LHCN-M2 (cell line): ENCODE results near the gene ZCCHC3. TPM values are rescaled to one million over a fixed set of nuclear protein-coding genes. Genes with fewer than 3 reads are reported as not detected.
A peak's percentile ranks its signal among the peaks of the same experiment; 100 is the strongest.
"Not testable (repeated sequence)": the region's sequence is repeated elsewhere in the genome, so short reads cannot be mapped to it uniquely, and the experiment has no call there.

Experiments
- DNase-seq: peaks from one replicate; pipeline ENCODE4 v3.0.0-alpha.2; 2012; ENCODE audit warnings: low read depth
- polyA plus RNA-seq: library from polyadenylated mRNA; unstranded; fragments of >200 nt; gene quantifications from one replicate; pipeline ENCODE4 v1.2.1, GENCODE V29; 2012; ENCODE audit warnings: missing spikeins
- total RNA-seq: library from RNA; depleted of rRNA; stranded (reverse); fragments of >200 nt; gene quantifications from 2 replicates; pipeline ENCODE4 v1.2.3, GENCODE V29; 2014; rRNA removed

ZCCHC3 gene
- 14.0 and 15.9 TPM in 2 replicates for total RNA-seq
- polyA plus RNA-seq, result 9.3 TPM

- peak; percentile 91 for DNase-seq
Measured at GRCh38 chr20:297098-297924, at the start of gene ZCCHC3. Gene ZCCHC3 (plus strand): TSS chr20:297570. CDS start chr20:297587, 17 bp downstream.

GRCh38 chr20:251354-251753, 46.0 kb upstream of the ZCCHC3 start:
- no peak for DNase-seq

DNA sequence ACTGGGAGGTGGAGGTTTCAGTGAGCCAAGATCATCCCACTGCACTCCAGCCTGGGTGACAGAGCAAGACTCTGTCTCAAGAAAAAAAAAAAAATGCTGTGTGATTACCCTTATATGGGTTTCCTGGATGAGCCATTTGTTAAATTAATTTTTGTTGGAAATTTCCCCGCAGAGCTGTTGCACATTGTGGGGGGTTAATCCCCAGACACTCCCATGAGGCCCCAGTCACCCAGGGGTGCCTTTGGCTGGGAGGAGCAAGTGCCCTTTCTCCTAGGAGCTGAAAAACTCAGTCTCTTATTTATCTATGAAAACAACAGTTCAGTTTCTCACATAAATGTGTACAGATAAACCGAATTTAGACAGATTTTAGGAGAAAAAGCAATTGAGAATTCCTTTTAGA, 44.6 kb upstream of the ZCCHC3 start:
- DNase-seq, result no peak

DNA sequence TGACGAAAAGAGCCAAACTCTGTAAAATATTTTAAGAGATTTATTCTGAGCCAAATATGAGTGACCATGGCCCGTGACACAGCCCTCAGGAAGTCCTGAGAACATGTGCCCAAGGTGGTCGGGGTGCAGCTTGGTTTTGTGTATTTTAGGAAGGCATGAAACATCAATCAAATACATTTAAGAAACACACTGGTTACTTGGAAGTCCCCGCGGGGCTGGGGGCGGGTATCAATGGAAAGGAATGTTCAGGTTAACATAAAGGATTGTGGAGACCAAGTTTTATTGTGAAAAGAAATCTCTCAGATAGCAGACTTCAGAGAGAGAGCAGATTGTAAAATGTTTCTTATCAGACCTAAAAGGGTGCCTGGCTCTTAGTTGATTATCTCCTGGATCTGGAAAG, 43.9 kb upstream of the ZCCHC3 start:
- DNase-seq, result not testable (repeated sequence)

DNA sequence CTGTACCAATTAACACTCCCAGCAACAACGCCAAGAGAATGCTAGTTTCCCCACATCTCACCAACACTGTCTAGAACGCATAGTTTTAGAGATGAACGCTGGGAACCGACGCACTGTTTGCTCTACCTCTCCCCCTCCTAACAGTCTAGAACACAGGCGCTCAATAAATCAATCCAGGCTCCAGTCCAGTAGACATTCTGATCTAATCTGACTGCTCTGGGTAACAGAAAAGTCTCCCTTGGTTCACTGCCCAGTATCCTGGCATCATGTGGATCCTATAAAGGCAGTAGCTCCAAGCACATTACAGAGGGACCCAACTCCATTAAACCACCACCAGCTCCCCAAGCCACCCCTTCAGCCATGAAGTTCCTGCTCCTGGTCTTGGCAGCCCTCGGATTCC, 40.0 kb upstream of the ZCCHC3 start, which contains the start of gene DEFB132:
DEFB132 (plus strand) TSS at position 306 of the 400 bp plus-strand sequence; CDS start at position 361, 55 bp downstream.
- DNase-seq, result no peak

GRCh38 chr20:258269-258858, 39.0 kb upstream of the ZCCHC3 start:
- DNase-seq, result no peak

DNA sequence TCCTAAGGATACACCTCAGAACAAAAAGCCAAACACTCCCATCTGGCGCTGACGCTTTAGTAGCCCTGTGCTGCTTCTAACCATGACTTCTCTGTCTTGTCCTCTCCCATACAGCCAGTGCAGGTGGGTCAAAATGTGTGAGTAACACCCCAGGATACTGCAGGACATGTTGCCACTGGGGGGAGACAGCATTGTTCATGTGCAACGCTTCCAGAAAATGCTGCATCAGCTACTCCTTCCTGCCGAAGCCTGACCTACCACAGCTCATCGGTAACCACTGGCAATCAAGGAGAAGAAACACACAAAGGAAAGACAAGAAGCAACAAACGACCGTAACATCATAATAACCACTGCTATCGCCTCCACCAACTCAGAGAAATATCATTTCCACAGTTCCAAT, 38.4 kb upstream of the ZCCHC3 start:
- peak; percentile 9 for DNase-seq

DNA sequence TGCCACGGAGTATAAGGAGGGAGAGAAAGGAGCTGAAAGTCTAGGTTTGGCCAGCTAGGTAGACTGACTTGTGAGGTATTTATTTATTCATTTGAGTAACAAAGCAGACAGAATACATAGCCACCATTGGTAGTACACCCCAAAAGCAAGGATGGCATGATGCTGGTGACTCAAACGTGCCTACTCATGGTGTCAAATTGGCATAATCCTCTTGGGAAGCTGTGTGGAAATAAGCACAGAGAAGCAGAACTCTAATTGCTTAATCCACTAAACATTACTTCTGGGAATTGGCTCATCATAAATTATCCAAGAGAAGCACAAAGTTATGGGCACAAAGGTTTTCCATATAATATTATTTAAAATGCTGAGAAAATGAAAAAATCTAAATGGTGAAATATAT, 37.4 kb upstream of the ZCCHC3 start:
- DNase-seq, result peak; percentile 13

- no peak for DNase-seq
Measured at GRCh38 chr20:263701-264100, 33.7 kb upstream of the ZCCHC3 start.

- DNase-seq, result peak; percentile 72
Measured at GRCh38 chr20:266596-267562, 30.5 kb upstream of the ZCCHC3 start.

- DNase-seq, result no peak
Measured at GRCh38 chr20:270517-270916, 26.9 kb upstream of the ZCCHC3 start.

DNA sequence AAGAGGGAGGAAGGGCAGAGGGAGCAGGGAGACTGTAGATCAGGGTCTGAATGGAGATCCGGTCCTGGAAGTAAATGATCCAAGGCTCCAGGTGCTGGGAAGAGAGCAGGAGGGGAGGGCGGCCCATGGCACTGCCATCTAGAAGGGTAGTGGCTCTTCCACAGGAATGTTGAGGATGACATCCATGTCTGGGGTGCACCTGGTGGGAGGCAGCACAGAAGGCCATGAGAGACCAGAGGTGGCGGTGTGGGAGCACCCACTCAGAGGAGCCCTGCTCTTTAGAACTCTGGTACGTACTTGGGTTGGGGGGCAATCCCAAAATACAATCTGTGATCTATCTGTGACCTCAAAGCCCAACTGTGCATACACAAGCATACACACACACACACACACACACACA, 26.3 kb upstream of the ZCCHC3 start:
- no peak for DNase-seq

- no peak for DNase-seq
Measured at GRCh38 chr20:271528-271927, 25.8 kb upstream of the ZCCHC3 start.

DNA sequence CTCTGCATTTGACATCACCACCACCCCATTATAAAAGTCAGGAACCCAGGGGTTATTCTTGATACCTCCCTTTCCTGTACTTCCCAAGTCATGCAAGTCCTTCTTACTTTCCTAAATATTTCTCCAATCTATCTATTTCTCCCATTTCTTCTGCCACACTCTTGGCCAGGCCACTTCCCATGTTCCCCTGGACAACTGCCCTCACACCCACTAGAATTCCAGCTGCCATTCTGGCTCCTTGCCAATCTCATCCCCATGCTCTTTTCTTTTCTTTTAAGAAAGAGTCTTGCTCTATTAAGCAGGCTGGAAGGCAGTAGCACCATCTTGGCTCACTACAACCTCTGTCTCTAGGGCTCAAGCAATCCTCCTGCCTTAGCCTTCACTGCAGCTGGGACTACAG, 24.7 kb upstream of the ZCCHC3 start:
- peak; percentile 44 for DNase-seq

- DNase-seq, result no peak
Measured at GRCh38 chr20:273884-274283, 23.5 kb upstream of the ZCCHC3 start.

GRCh38 chr20:275791-276190, 21.6 kb upstream of the ZCCHC3 start:
- no peak for DNase-seq

GRCh38 chr20:276620-277495, 20.5 kb upstream of the ZCCHC3 start:
- DNase-seq, result no peak

- DNase-seq, result no peak
Measured at GRCh38 chr20:277496-277781, 19.9 kb upstream of the ZCCHC3 start.

DNA sequence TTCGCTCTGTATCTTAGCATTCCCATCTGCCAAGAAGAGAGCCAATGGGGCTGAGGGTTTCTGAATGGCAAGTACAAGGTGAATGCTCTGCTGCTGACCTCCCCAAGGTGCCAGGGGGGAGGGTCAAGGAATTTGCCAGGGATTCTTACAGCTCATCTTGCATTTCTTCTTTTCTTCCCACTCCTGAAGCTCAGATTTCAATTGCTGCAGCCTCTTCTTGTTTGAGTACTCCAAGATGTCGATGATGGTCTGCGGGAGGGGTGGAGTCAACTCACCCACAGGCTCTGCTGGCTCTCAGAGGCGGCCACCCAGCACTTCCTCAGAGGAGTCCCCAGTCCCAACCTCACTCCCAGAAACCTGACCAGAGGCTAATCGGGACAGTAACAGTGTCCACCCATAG, 19.2 kb upstream of the ZCCHC3 start:
- DNase-seq, result no peak

DNA sequence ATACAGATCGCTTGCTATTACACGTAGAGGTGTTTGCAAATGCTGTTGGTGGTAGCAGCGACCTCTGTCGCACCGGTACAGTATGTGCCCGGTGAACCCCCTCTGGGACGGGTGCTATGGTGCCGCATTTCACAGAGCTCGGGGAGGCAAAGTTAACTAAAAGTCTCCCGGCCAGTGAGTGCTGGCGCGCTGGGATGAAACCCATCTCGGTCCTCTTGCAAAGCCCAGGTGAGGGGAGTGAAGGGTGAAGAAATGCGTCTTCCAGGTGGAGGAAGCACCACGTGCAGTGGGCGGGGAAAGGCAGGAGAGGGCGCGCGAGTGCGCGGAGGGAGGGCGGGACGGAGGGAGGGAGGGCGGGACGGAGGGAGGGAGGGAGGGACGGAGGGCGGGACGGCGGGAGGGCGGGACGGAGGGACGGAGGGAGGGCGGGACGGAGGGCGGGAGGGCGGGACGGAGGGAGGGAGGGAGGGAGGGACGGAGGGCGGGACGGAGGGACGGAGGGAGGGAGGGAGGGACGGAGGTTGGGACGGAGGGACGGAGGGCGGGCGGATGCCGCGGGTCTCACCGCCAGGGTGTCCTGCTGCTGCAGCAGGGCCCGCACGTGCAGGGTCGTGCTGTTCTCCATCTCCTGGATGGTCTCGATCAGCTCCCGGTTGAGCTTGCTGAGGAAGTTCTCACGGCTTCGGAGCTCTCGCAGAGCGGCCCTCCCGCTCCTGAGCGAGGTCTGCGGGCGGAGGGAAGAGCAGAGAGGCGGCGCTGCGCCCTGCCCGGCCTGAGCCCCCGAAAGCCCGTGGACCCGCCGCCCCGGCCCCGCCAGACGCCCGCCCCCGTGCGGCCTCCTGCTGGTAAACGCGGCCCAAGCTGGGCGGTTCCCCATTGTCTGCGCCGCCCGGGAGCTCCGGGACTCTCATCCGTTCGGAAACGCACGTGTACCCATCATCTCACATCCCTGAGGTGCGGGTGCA, 18.5 kb upstream of the ZCCHC3 start:
- no peak for DNase-seq
